ENCODE data around the gene AHRR. TPM values are rescaled to one million over a fixed set of nuclear protein-coding genes. Genes with fewer than 3 reads are reported as not detected.
"Not testable (repeated sequence)": the region's sequence is repeated elsewhere in the genome, so short reads cannot be mapped to it uniquely, and the experiment has no call there.

AHRR gene
- total RNA-seq, 2 experiments from 2014 or later, result 35.7 to 41.6 TPM

DNA sequence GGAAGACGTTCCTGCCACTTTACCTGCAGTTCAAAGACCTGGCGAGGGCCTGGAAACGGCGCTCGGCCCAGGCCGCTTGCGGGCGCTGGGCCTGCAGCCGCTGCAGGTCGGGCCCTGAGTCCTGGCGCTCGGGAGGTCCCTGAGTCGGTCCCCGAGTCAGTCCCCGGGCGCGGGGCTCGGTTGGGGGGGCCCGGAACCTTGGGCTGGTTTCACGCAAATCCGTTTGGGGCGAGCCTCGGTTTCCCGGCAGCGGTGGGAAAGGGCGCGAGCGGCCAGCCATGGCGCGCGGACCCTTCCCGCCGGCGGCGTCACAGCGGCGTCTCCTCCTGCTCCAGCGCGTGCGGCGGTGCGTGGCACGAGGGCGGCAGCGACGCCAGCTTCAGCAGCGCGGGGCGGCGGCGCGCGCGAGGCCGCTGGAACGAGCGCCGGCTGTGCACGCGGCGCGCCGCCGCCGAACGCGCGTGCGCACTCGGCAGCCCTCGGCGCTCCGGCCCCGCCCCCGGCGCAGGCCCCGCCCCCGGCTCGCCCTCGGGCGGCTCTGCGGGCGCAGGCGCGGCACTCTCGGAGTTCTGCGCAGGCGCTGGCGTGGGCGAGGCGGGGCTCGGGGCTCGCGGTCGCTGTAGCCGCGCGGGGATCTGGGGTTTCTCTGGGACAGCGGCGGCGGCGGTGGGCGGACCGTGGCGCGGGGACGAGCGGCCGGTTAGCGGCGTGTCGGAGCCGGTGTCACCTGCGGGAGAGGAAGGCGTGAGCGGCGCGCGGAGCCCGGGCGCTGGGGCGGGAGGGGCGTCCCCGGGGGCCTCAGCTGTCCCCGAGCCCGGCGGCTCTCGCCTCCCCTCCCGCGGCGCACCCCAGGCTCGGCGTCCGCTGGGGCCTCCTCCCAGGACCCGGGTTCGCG is 151.4 kb downstream of the AHRR start:
- peak overlapping the region; percentile 81 for H3K4me3 Mint-ChIP-seq
- peaks cover 6% of the 10 kb centered on the region for H3K27me3 Mint-ChIP-seq
- H3K27ac Mint-ChIP-seq, result peak overlapping the region; percentile 78
- H3K36me3 Mint-ChIP-seq, result peaks cover 2% of the 10 kb centered on the region
- H3K9me3 Mint-ChIP-seq, result no peaks in the 10 kb centered on the region
- peak; percentile 80 for ATAC-seq (ENCODE audit: low read depth)
- peak; percentile 96 for DNase-seq
- POLR2A ChIA-PET, result interaction anchor here (0.6 to 2.3 kb wide), 14 partner anchors 9 to 255 kb away, joined by 3 to 10 read pairs (median 4); partner anchors contain the start of genes CCDC127, EXOC3 and SDHA
- H3K4me1 Mint-ChIP-seq, result peaks cover 10% of the 10 kb centered on the region

DNA sequence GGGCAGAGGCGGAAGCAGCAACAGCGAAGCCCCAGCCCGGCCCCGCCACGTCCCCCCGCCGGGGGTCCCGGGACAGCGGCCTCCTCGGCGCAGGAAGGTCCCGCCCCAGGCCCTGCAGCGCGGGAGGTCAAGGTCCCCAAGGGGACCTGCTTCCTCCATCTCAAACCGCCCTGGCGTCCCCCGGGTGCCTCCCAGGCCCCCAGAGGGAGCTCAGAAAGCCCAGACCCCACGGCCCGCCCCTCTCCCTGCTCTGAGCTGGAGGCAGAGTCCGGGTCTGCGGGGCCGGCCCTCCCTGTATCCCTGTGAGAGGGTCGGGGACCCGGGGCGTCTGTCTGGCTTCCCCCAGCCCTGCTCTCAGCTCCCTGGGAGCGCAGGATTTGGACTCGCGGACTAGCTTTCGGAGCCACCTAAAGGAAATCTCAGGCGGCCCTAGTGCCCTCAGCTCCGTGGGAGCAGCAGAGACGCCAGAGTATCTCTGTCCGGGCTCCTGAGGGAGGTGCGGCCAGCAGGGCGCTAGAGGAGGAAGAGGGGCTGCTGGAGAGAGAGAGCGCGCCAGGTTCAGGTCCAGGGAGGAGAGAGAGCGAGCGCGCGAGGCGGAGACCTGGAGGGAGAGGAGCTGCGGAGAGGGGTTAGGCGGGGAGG is 152.2 kb downstream of the AHRR start:
- Mint-ChIP-seq H3K4me3 (peak overlapping the region; percentile 97), H3K36me3 (peaks cover 2% of the 10 kb centered on the region), H3K4me1 (peaks cover 10% of the 10 kb centered on the region), H3K9me3 (no peaks in the 10 kb centered on the region), H3K27me3 (peaks cover 6% of the 10 kb centered on the region), H3K27ac (peak overlapping the region; percentile 62)
- DNase-seq, result peak; percentile 65
- peak; percentile 8 for ATAC-seq (ENCODE audit: low read depth)
- POLR2A ChIA-PET, result interaction anchor here (0.7 to 2.3 kb wide), 7 partner anchors 11 to 256 kb away, joined by 3 to 10 read pairs (median 4); partner anchors contain the start of genes CCDC127 and SDHA

DNA sequence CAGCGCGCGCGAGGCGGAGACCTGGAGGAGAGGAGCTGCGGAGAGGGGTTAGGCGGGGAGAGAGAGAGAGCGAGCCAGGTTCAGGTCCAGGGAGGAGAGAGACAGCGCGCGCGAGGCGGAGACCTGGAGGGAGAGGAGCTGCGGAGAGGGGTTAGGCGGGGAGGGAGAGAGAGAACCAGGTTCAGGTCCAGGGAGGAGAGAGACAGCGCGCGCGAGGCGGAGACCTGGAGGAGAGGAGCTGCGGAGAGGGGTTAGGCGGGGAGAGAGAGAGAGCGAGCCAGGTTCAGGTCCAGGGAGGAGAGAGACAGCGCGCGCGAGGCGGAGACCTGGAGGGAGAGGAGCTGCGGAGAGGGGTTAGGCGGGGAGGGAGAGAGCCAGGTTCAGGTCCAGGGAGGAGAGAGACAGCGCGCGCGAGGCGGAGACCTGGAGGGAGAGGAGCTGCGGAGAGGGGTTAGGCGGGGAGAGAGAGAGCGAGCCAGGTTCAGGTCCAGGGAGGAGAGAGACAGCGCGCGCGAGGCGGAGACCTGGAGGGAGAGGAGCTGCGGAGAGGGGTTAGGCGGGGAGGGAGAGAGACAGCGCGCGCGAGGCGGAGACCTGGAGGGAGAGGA is 152.8 kb downstream of the AHRR start:
- H3K4me1 Mint-ChIP-seq; ATAC-seq (ENCODE audit: low read depth); H3K9me3 Mint-ChIP-seq; H3K36me3 Mint-ChIP-seq; H3K27ac Mint-ChIP-seq; H3K27me3 Mint-ChIP-seq: not testable (repeated sequence)
- POLR2A ChIA-PET, result interaction anchor here (1.3 to 2.3 kb wide), 4 partner anchors 11 to 257 kb away, joined by 3 to 10 read pairs (median 4); partner anchors contain the start of genes CCDC127 and SDHA
- peak overlapping the region; percentile 73 for H3K4me3 Mint-ChIP-seq
- DNase-seq, result peak; percentile 28

DNA sequence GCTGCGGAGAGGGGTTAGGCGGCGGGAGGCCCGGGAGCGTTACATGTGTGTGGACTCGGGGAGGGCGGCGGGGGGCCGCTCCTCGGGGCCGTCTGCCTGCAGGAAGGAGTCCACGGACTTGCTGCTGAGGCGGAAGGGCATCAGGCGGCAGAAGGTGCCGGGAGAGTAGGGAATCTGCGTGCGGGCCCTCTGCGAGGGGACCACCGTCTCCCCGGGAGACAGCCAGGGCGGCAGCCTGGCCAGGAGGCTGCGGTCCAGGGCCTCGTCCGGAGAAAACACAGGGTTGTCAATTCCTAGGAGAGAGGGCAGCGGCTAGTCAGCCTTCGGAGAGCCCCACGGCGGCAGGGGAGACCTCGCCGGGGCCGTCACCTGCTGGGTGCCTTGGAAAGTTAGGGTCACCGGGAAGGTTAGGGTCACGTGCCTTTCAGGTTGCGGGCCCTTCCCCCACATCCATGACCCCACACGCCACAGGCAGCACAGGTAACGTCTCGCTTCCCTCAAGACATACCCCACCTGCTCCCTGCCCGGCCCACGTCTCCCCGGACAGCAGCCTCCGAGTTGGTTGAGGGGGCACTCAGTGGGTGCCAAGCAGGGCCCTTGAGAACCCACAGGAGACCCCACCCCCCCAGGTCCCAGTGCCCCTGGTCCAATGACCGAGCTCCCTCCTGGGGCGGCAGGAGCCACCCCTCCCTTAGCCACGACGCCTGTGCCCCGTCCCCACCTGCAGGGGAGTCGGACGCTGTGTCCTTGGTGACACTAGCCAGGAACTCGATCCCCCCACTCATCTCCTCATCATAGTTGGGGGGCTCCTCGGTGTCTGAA is 153.5 kb downstream of the AHRR start:
- no peak for ATAC-seq (ENCODE audit: low read depth)
- peaks cover 6% of the 10 kb centered on the region for H3K27me3 Mint-ChIP-seq

DNA sequence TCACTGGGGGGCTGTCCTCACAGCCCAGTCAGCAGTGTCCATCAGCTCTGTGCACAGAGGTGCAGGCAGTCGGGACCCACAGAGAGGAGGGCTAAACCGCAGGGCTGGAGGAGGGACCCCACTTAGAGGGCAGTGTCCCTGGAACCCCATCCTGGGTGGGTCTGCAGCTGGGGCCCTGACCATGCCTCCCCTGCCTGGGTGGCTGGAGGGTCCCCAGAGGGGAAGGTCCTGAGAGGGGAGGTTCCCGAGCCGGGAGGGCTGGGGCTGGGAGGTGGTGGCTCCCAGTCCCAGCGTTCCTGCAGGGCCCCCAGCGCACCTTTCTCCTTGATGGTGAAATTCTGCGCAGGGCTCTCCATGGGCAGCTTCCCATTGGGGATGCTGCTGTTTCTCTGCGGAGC is 154.2 kb downstream of the AHRR start:
- H3K27me3 Mint-ChIP-seq, result peaks cover 6% of the 10 kb centered on the region
- no peak overlapping the region for H3K27ac Mint-ChIP-seq
- POLR2A ChIA-PET, result no interaction called here
- H3K4me3 Mint-ChIP-seq, result peak overlapping the region; percentile 51
- H3K36me3 Mint-ChIP-seq, result peaks cover 2% of the 10 kb centered on the region
- ATAC-seq (ENCODE audit: low read depth) (no peak), DNase-seq (no peak)
- no peaks in the 10 kb centered on the region for H3K9me3 Mint-ChIP-seq
- H3K4me1 Mint-ChIP-seq, result peaks cover 10% of the 10 kb centered on the region

More for the DNA sequence above, 153.5 kb downstream of the AHRR start:
- H3K9me3 Mint-ChIP-seq, result no peaks in the 10 kb centered on the region
- peaks cover 2% of the 10 kb centered on the region for H3K36me3 Mint-ChIP-seq
- H3K4me3 Mint-ChIP-seq, result peak overlapping the region; percentile 73
- POLR2A ChIA-PET, result no interaction called here
- peak; percentile 46 for DNase-seq
- peaks cover 10% of the 10 kb centered on the region for H3K4me1 Mint-ChIP-seq
- no peak overlapping the region for H3K27ac Mint-ChIP-seq

DNA sequence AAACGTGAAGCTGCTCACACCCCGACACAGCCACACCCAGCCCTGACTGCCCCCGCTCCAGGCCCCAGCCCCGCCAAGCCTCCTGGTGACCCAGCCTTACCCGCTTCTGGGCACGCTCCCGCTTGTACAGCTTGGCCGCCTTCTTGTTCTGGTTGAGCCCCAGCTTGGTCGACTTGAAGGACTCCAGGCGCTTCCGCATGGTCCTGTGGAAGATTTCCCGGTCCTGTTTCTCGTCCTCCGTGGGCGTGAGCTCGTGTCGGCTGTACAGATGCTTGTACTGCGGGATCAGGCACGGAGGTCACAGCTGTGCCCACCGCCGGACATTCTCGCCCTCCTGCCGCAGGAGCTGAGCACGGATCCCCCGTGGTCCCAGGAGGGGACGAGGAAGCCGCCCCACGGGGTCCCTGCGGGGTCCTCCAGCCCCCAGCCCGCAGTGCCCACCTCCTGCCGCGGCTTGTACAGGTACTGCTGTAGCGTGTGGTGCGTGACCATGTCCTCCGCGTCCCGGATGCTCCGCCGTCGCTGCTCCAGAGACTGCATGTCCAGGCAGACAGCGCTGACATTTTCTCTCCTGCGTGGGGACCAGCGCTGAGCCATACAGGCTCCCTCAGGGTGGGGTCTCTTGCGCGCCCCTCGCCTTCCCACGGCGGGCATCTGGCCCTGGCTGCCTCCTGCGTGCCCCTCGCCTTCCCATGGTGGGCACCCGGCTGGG is 154.7 kb downstream of the AHRR start:
- Mint-ChIP-seq H3K27ac (no peak overlapping the region), H3K36me3 (no peaks in the 10 kb centered on the region), H3K9me3 (no peaks in the 10 kb centered on the region), H3K4me3 (no peak overlapping the region), H3K4me1 (peaks cover 7% of the 10 kb centered on the region), H3K27me3 (peaks cover 6% of the 10 kb centered on the region)
- DNase-seq, result no peak
- POLR2A ChIA-PET, result no interaction called here
- no peak for ATAC-seq (ENCODE audit: low read depth)

DNA sequence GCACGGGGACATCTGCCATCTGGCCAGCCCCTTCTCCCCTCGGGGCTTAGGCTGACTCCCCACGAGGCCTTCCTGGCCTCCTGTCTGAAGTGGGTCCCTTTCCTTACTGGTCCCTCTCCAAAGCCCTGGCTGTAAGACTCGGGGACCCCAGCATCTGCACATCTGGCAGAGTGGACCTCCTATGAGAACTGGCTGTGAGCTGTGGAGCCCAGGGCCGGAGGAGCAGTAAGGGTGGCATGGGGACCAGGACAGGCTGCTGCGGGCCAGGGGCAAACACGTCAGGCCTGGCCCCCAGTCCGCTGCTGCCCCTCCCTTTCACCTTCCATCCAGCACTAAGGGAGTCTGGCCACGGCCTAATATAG is 155.3 kb downstream of the AHRR start:
- Mint-ChIP-seq H3K27ac (no peak overlapping the region), H3K36me3 (no peaks in the 10 kb centered on the region), H3K9me3 (no peaks in the 10 kb centered on the region), H3K4me1 (peaks cover 4% of the 10 kb centered on the region), H3K4me3 (no peak overlapping the region), H3K27me3 (peaks cover 6% of the 10 kb centered on the region)
- POLR2A ChIA-PET, result no interaction called here
- DNase-seq (no peak), ATAC-seq (ENCODE audit: low read depth) (no peak)

DNA sequence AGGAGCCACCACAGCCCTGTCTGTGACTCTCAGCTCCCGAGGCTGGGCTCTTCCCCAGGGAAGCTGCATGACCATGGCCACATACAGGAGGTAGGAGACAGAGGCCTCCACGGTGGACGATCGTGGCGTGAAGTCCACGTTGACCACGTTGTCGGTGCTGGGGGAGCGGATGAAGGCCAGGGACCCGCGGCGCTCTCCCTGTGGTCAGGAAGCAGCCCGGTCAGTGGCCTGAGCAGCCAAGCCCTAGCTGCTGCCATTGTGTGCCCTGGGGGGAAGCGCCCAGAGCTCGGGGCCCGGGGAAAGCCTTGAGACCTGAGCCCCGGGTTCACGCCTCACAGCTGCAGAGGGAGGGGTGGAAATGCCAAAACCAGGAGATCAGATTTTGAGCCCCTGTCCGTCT is 155.7 kb downstream of the AHRR start:
- H3K4me3 Mint-ChIP-seq, result no peak overlapping the region
- ATAC-seq (ENCODE audit: low read depth) (no peak), DNase-seq (no peak)
- no peak overlapping the region for H3K27ac Mint-ChIP-seq
- peaks cover 6% of the 10 kb centered on the region for H3K27me3 Mint-ChIP-seq
- H3K36me3 Mint-ChIP-seq, result no peaks in the 10 kb centered on the region
- POLR2A ChIA-PET, result no interaction called here
- peaks cover 2% of the 10 kb centered on the region for H3K4me1 Mint-ChIP-seq
- H3K9me3 Mint-ChIP-seq, result no peaks in the 10 kb centered on the region

DNA sequence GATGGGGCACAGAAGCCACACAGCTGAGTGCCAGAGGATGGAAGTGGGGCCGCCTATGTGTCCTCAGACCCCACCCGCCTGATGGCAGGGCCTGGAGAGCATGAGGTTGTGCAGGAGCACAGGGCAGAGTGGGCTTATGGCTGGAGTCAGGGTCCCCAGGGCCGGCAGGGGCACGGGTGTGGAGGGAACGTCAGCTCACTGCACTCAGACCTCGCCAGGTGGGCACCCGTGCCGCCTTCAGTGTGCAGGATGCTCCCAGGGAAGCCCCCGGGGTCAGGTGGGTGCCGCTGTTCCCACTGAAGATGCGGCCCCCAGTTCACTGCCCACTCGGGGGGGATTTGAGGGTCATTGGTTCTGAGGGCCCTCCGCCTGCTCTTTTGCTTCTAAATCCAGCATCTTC is 156.4 kb downstream of the AHRR start:
- H3K4me3 Mint-ChIP-seq, result no peak overlapping the region
- ATAC-seq (ENCODE audit: low read depth), result no peak
- peaks cover 2% of the 10 kb centered on the region for H3K4me1 Mint-ChIP-seq
- H3K36me3 Mint-ChIP-seq, result no peaks in the 10 kb centered on the region
- H3K27me3 Mint-ChIP-seq, result peaks cover 6% of the 10 kb centered on the region
- H3K27ac Mint-ChIP-seq, result no peak overlapping the region
- POLR2A ChIA-PET, result no interaction called here
- no peak for DNase-seq
- no peaks in the 10 kb centered on the region for H3K9me3 Mint-ChIP-seq

DNA sequence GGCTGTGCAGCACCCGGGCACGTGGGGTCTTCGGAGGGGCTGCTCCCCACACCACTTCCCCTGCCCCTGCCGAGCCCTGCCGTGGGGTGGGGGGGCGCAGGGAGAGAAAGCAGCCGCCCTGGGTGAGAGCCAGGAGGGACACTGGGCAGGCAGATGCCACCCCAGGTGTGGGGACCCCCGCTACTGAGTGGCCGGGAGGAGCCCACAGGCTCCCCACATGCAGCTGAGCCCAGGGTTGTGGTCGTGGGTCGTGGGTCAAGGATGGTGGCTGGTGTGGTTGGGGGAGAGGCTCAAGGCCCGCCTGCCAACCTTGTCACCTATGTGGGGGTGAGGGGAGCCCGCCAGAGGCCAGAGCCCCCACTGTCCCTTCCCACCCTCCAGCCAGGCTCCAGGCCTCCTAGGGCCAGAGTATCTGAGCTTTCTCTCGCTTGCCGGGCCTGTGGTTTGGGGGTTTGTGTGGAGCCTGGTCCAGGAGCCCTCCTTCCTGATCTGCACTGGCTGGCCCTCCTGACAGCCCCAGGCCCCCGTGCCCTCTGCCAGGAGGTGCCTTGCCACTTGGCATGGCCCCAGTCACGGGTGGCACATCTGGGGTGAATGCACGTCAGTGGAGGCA is 157.0 kb downstream of the AHRR start:
- no peaks in the 10 kb centered on the region for H3K9me3 Mint-ChIP-seq
- H3K4me3 Mint-ChIP-seq, result no peak overlapping the region
- H3K27me3 Mint-ChIP-seq, result peaks cover 6% of the 10 kb centered on the region
- DNase-seq (no peak), ATAC-seq (ENCODE audit: low read depth) (no peak)
- no peaks in the 10 kb centered on the region for H3K36me3 Mint-ChIP-seq
- peaks cover 2% of the 10 kb centered on the region for H3K4me1 Mint-ChIP-seq
- POLR2A ChIA-PET, result no interaction called here
- no peak overlapping the region for H3K27ac Mint-ChIP-seq

DNA sequence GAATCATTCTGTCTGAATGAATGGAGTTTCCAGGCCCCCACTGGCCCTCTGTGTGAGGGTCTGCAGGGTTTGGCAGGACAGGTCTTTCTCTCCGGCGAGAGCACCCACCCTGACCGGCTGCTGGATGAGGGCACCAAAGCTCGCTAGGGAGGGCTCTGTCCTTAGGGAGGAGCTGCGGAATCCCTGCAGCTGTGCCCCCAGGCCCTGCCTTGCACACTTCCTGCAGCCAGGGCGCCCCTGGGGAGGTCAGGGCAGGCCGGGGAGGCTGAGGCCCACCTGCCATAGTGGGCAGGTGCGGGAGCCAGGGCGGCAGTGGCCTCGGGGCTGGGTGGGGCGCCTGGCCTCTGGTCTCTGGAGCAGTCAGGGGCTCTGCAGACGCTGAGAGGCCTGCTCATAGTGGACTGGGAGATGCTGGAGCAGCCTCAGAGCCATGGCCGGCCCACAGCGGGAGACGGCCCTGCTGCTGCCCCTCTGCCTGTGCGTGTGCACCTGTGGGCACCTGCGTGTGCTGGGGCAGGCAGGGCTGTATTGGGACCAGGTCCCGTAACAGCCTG is 157.5 kb downstream of the AHRR start:
- Mint-ChIP-seq H3K27me3 (peaks cover 3% of the 10 kb centered on the region), H3K4me3 (no peak overlapping the region), H3K4me1 (no peaks in the 10 kb centered on the region), H3K27ac (no peak overlapping the region), H3K9me3 (no peaks in the 10 kb centered on the region), H3K36me3 (no peaks in the 10 kb centered on the region)
- no peak for DNase-seq
- no peak for ATAC-seq (ENCODE audit: low read depth)
- POLR2A ChIA-PET, result no interaction called here

Measured in activated naive CD8-positive, alpha-beta T cell treated with anti-CD3 and anti-CD28 coated beads, Interleukin-2, amount 10 ng/mL, durations not matched to agents 7 days and 5 days (primary cell).